ENCODE results near the gene BRCA1.
A peak's percentile ranks its signal among the peaks of the same experiment; 100 is the strongest.

BRCA1 gene

GRCh38 chr17:43024407-43025289 is 100.5 kb downstream of the BRCA1 start, which contains the start of gene RND2:
Gene RND2 (plus strand): TSS chr17:43025231. CDS start chr17:43025348, 117 bp downstream.
- DNase-seq: peak; percentile 92

GRCh38 chr17:43021741-43022512 is 103.2 kb downstream of the BRCA1 start, which contains the start of gene VAT1:
Gene VAT1 (minus strand): TSS chr17:43022385. CDS start chr17:43022322, 63 bp downstream.
- DNase-seq: peak; percentile 73

GRCh38 chr17:43020789-43021740 is 104.1 kb downstream of the BRCA1 start:
- DNase-seq: no peak

GRCh38 chr17:43020030-43020621 is 105.0 kb downstream of the BRCA1 start:
- DNase-seq: no peak

- DNase-seq: no peak
Observed at GRCh38 chr17:43019418-43019817, 105.7 kb downstream of the BRCA1 start.

- DNase-seq: no peak
Observed at GRCh38 chr17:43018932-43019331, 106.2 kb downstream of the BRCA1 start.

GRCh38 chr17:43018008-43018853 is 106.9 kb downstream of the BRCA1 start:
- DNase-seq: peak; percentile 25

- no peak for DNase-seq
Observed at GRCh38 chr17:43016216-43016615, 108.9 kb downstream of the BRCA1 start.

- no peak for DNase-seq
Observed at GRCh38 chr17:43015579-43015978, 109.6 kb downstream of the BRCA1 start.

- no peak for DNase-seq
Observed at GRCh38 chr17:43014649-43015542, 110.3 kb downstream of the BRCA1 start.

GRCh38 chr17:43014020-43014648 is 111.0 kb downstream of the BRCA1 start:
- no peak for DNase-seq

GRCh38 chr17:43013296-43013695 is 111.9 kb downstream of the BRCA1 start:
- no peak for DNase-seq

GRCh38 chr17:43011728-43012472 is 113.3 kb downstream of the BRCA1 start:
- no peak for DNase-seq

- DNase-seq: no peak
Observed at GRCh38 chr17:43010667-43011308, 114.4 kb downstream of the BRCA1 start.

GRCh38 chr17:43006639-43007551 is 118.3 kb downstream of the BRCA1 start, which contains the start of gene IFI35:
Gene IFI35 (plus strand): TSS chr17:43006784. CDS start chr17:43006948, 164 bp downstream.
- peak; percentile 57 for DNase-seq

- DNase-seq: no peak
Observed at GRCh38 chr17:43003542-43004172, 121.5 kb downstream of the BRCA1 start.

All from NCI-H146 (cell line).